GM19397 (cell line): Measurements from ENCODE around the gene CC2D2B.
"Not testable (repeated sequence)": the region's sequence is repeated elsewhere in the genome, so short reads cannot be mapped to it uniquely, and the experiment has no call there.

ENCODE experiments used
- ATAC-seq: cut with Tn5 transposase; IDR thresholded peaks from one replicate; pipeline ENCODE4 v1.9.1; 2021; ENCODE audit warnings: mild to moderate bottlenecking, moderate library complexity; ENCODE audit not compliant: unreplicated experiment

The CC2D2B gene

DNA sequence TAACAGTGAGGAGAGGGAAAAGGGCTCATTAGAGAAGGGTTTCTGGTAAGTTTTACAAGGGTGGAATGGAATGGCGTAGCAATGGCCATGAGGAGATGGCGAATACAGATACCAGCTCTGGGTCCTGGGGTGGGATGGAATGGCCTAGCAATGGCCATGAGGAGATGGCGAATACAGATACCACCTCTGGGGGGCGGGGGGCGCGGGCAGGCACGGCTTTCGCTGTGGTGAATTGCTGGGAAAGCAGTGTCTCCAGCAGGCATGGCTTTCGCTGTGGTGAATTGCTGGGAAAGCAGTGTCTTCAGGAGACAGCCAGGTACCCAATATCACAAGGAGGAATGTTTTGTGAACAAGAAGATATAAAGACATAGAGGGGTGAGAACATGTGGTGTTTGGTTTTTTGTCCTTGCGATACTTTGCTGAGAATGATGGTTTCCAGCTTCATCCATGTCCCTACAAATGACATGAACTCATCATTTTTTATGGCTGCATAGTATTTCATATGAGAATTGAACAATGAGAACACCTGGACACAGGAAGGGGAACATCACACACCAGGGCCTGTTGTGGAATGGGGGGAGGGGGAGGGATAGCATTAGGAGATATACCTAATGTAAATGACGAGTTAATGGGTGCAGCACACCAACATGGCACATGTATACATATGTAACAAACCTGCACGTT lies 1.7 kb upstream of the CC2D2B start:
- not testable (repeated sequence) for ATAC-seq

- peak; percentile 19 for ATAC-seq
Observed at GRCh38 chr10:95906677-95907455, 909 bp upstream of the CC2D2B start.

DNA sequence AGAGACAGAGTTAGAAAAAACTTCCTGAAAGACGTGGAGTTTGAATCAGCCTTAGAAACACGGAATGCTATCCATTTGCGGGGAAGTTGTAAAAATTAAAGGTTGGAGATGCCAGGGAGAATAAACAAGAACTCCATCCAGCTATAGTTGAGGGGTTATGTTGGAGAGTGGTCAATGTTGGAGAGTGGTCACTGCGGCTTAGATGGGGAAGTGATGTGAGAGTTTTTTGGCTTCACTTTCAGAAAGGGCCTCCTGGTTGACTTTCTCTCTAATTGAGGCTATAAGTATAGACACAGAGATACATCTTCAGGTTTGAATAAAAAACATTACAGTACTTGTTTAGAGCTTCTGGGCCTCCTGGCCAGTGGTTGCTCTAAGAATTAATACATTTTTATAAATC lies 675 bp downstream of the CC2D2B start:
- ATAC-seq = no peak

- ATAC-seq = no peak
Observed at GRCh38 chr10:95909561-95909960, 1.8 kb downstream of the CC2D2B start.

GRCh38 chr10:95916039-95916438 lies 8.3 kb downstream of the CC2D2B start:
- not testable (repeated sequence) for ATAC-seq

DNA sequence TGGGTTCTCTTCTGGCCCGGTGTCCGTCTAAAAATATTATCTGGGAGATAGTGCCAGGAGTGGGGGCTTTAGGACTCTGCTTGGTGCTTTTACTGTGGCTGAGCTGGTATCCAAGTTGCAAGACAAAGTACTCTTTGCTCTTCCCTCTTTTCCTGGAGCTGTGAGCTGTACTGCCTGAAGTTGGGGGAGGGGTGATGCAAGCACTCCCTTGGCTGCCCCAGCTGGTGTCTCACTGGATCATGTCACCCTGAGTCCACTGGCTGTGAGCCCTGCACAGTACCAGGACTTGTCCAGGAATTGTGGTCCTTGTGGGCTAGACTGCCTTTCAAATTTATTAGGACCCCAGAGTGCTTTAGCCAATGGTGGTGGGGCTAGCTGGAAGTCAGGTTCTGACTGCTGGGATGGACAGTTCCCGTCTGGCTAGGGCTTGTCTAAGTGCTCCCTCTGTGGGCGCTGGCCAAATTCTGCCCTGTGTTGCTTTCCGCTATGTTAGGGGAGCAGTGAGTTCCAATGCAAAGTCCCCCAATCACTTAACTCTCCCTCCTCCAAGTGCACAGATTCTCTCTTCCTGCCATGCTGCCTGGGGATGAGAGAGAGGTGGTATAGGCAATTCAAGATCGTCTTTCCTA lies 13.1 kb downstream of the CC2D2B start:
- no peak for ATAC-seq

DNA sequence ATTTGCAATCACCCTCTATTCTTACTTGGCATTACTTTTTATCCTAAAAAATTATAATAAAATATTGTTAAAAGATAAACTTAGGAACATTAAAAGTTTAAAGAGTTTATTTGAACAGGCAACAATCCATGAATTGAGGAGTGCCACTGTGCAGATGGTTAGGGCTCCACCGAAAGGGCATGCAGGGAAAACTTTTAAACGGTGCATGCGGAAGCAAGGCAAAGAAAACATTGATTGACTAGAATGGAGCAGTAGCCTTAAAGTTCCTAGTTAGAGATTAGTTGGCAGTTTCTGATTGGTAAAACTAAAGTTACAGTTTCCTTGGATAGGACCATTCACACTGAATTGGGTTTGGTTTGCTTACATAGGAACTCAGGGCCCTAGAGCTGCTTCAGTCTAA lies 17.3 kb downstream of the CC2D2B start:
- no peak for ATAC-seq

GRCh38 chr10:95935429-95935828 lies 27.7 kb downstream of the CC2D2B start:
- no peak for ATAC-seq

GRCh38 chr10:95941115-95941514 lies 33.3 kb downstream of the CC2D2B start:
- ATAC-seq = no peak

GRCh38 chr10:95963202-95963990 lies 55.6 kb downstream of the CC2D2B start:
- no peak for ATAC-seq

- ATAC-seq = no peak
Observed at GRCh38 chr10:95963991-95964389, 56.2 kb downstream of the CC2D2B start.

DNA sequence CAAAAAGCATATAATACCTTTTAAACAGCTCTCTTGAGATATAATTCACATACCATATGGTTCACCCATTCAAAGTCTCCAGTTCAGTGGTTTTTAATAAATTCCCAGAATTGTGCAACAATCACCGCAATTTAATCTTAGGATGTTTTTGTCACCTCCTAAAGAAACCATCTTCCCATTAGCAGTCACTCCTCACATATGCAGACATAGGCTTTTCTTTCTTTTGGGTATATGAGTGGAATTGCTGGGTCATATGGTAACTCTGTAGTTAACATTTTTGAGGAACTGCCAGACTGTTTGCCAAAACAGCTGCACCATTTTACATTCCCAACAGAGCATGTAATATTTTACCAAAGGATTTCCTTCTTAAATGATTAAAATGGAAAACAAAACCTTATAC lies 57.0 kb downstream of the CC2D2B start:
- no peak for ATAC-seq

DNA sequence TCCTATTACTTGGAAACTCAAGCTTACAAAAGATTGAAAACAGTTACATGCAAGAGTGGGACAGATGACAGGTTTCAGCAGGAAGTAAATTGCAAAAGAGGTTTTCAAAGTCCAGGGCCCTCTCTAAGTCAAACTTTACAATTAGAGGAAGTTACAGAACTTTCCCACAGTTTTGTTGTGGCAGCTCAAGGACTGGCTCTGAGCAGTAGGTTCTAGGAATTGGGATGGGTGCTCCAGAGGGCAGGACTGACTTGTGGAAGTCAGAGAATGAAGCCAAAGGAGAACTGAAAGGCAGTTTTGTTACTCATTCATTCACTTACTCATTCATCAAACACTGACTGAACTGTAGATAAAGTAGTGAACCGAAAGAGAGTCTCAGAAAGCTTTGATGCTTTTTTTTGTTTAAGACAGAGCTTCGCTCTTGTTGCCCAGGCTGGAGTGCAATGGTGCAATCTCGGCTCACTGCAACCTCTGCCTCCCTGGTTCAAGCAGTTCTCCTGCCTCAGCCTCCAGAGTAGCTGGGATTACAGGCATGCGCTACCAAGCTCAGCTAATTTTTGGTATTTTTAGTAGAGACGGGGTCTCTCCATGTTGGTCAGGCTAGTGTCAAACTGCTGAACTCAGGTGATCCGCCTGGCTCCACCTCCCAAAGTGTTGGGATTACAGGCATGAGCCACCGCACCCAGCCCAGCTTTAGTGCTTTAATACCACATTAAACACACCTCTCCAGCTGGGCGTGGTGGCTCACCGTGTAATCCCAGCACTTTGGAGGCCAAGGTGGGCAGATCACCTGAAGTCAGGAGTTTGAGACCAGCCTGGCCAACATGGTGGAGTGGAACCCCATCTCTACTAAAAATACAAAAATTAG lies 68.8 kb downstream of the CC2D2B start:
- no peak for ATAC-seq

DNA sequence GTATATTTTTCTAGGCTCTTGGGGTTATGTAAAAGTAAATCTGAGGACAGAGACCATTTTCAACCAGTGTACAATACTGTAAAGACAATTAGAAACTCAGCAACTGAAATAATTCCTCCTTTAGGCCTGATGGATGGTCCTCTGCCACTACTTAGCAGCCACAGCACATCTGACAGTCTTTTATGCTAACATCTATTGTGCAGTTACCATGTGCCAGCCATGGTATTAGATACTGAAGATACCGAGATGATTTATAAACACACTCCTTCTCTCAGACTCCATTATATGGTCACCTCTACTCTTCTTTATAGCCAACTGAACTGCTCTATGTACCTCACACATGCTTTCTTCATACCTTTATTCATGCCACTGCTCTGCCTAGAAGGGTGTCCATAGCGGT lies 74.4 kb downstream of the CC2D2B start:
- ATAC-seq = no peak

DNA sequence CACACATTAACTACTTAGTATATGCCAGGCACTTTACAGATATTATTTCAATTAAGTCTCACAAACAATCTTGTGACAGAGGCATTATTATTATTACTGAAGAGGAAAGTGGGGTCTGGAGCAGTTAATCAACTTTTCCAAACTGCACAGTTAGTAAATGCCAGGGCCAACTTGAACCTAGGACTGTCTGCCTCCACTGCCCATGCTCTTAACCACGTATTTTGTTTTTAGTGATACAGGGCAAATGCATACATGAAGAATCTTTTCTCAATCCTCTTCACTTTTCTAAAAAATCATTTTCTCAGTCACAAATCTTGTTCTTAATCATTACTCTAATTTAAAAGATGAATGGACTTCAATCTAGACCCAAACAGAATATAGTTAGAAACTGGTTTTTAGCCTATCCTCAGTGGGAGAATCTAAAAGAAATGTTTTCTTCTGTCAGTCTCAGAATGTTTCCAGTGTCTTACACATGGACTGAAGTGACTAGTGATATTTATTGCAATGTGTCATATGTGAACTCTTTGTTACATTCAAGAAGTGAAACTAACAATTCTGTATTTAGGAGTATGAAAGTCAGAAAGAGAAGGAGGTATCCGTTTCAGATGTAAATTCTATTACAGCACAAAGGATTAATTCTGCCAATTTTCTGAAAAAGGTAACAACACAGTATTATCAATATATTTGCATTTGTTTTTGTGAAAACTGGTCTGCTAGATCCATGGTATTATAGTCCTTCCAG lies 80.1 kb downstream of the CC2D2B start:
- no peak for ATAC-seq

GRCh38 chr10:95988702-95989101 lies 80.9 kb downstream of the CC2D2B start:
- ATAC-seq = no peak

GRCh38 chr10:95994376-95994775 lies 86.6 kb downstream of the CC2D2B start:
- ATAC-seq = not testable (repeated sequence)

DNA sequence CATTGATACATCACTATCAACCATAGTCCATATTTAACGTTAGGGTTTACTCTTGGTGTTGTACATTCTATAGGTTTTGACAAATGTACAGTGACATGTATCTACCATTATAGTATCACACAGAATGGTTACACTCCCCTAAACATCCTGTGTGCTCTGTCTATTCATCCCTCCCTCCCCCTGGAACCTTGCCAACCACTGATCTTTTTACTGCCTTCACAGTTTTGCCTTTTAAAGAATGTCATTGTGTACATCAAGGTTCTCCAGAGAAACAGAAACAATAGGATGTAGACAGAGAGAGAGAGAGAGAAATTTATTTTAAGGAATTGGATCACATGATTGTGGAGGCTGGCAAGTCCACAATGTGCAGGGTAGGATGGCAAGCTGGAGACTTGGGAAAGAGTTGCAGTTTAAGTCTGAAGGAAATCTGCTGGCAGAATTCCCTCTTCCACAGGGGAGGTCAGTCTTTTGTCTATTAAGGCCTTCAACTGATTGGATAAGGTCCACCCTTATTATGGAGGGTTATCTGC lies 90.5 kb downstream of the CC2D2B start:
- ATAC-seq = no peak

DNA sequence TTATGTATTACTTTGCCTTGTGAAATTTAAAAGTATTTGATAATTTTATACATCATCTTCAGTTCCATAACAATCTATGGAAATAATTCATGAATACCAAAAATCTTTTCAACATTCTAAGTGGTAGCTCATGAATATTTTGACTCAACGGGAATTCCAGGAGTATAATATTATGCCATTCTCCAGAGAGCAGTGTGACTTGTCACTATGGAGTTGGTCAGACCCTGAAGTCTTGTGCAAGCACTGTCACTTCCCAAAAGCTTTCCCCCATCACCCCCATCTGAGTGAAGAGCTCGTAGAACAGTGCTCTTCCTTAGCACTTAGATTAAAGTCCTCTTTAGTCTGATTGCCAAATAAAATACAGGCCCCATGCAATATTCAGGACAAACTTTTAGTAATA lies 106.2 kb downstream of the CC2D2B start:
- no peak for ATAC-seq
